ENCODE results near the gene KCNIP3.

The KCNIP3 gene

DNA sequence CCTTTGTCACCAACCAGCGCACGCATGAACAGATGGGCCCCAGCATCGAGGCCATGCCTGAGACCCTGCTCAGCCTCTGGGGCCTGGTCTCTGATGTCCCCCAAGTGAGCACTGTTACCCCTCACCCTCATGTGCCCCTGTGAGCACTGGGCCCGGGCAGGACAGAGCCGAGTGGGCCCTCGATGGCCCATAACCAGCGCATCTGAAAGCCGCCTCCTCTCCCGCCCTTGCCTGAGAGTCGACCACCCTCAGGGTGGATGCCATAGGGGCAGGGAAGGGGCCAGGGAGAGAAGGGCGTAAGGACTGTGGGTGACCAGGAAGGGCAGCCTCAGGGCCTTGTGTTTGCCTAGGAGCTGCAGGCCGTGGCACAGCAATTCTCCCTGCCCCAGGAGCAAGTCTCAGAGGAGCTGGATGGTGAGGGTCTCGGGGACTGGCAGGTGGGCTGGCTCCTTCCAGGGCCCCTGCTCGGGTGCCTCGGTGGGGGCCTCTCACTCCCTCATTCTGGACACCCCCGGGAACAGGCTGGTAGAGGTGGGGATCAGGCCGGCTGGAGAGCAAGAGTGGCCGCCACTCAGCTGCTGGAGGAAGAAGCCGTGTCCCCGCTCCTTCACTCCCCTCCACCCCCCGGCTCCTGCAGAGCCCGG, 20.8 kb upstream of the KCNIP3 start:
- no CpG with 5 or more reads among the region's 22 CpGs for WGBS (ENCODE audit: extremely low coverage, insufficient coverage, low lambda C conversion rate)
- Histone ChIP-seq H3K4ac (ENCODE audit: low read depth, low read length) (no peak overlapping the region), H3K4me2 (ENCODE audit: low read length) (no peak overlapping the region), H3K27ac (ENCODE audit: low read depth, low read length) (no peak overlapping the region), H2BK5ac (ENCODE audit: low read length) (no peak overlapping the region), H3K36me3 (ENCODE audit: control insufficient read depth, insufficient read depth, low read length) (no peaks in the 10 kb centered on the region), H2BK15ac (replicated peaks; ENCODE audit: low read depth) (no peak overlapping the region), H3K79me2 (ENCODE audit: control insufficient read depth, insufficient read depth, low read length) (no peaks in the 10 kb centered on the region), H3K79me1 (ENCODE audit: low read length) (no peaks in the 10 kb centered on the region), H2BK120ac (ENCODE audit: low read depth, low read length) (no peak overlapping the region), H3K4me3 (ENCODE audit: low read length) (no peak overlapping the region), H3K23ac (ENCODE audit: low read length) (no peak overlapping the region), H3K18ac (ENCODE audit: low read length) (no peak overlapping the region), H3K9ac (ENCODE audit: low read length) (no peak overlapping the region), H4K5ac (ENCODE audit: low read length) (no peak overlapping the region), H4K8ac (ENCODE audit: low read depth, low read length) (no peak overlapping the region), H3K4me1 (ENCODE audit: control insufficient read depth, low read depth, low read length) (peaks cover 5% of the 10 kb centered on the region), H3K56ac (ENCODE audit: low read length) (no peak overlapping the region), H2AK5ac (ENCODE audit: low read length) (no peak overlapping the region), H3K27me3 (ENCODE audit: insufficient read depth, low read length, poor library complexity) (no peaks in the 10 kb centered on the region)
- no peak for DNase-seq

DNA sequence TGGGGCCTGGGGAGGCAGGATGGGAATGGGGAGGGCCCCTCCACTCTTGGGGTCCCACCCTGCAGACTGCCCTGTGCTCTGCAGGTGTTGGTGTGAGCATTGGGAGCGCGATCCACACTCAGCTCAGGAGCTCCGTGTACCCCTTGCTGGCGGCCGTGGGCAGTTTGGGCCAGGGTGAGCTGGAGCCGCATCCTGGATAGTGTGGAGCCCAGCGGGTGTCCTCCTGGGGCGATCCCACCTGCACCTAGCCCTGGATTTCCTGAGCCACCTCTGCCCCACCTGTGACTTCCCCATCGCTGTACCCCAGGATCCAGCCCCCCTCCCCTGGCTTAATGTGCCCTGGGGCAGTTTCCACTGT, 20.3 kb upstream of the KCNIP3 start:
- Histone ChIP-seq H3K4ac (ENCODE audit: low read depth, low read length) (no peak overlapping the region), H4K8ac (ENCODE audit: low read depth, low read length) (no peak overlapping the region), H4K5ac (ENCODE audit: low read length) (no peak overlapping the region), H3K79me1 (ENCODE audit: low read length) (no peaks in the 10 kb centered on the region), H2BK120ac (ENCODE audit: low read depth, low read length) (no peak overlapping the region), H3K18ac (ENCODE audit: low read length) (no peak overlapping the region), H3K4me3 (ENCODE audit: low read length) (no peak overlapping the region), H3K23ac (ENCODE audit: low read length) (no peak overlapping the region), H3K4me2 (ENCODE audit: low read length) (no peak overlapping the region), H2AK5ac (ENCODE audit: low read length) (no peak overlapping the region), H3K36me3 (ENCODE audit: control insufficient read depth, insufficient read depth, low read length) (no peaks in the 10 kb centered on the region), H3K27me3 (ENCODE audit: insufficient read depth, low read length, poor library complexity) (no peaks in the 10 kb centered on the region), H3K4me1 (ENCODE audit: control insufficient read depth, low read depth, low read length) (peaks cover 5% of the 10 kb centered on the region), H2BK5ac (ENCODE audit: low read length) (no peak overlapping the region), H3K9ac (ENCODE audit: low read length) (no peak overlapping the region), H2BK15ac (replicated peaks; ENCODE audit: low read depth) (no peak overlapping the region), H3K79me2 (ENCODE audit: control insufficient read depth, insufficient read depth, low read length) (no peaks in the 10 kb centered on the region), H3K27ac (ENCODE audit: low read depth, low read length) (no peak overlapping the region), H3K56ac (ENCODE audit: low read length) (no peak overlapping the region)
- no peak for DNase-seq
- WGBS (ENCODE audit: extremely low coverage, insufficient coverage, low lambda C conversion rate) = no CpG with 5 or more reads among the region's 9 CpGs

DNA sequence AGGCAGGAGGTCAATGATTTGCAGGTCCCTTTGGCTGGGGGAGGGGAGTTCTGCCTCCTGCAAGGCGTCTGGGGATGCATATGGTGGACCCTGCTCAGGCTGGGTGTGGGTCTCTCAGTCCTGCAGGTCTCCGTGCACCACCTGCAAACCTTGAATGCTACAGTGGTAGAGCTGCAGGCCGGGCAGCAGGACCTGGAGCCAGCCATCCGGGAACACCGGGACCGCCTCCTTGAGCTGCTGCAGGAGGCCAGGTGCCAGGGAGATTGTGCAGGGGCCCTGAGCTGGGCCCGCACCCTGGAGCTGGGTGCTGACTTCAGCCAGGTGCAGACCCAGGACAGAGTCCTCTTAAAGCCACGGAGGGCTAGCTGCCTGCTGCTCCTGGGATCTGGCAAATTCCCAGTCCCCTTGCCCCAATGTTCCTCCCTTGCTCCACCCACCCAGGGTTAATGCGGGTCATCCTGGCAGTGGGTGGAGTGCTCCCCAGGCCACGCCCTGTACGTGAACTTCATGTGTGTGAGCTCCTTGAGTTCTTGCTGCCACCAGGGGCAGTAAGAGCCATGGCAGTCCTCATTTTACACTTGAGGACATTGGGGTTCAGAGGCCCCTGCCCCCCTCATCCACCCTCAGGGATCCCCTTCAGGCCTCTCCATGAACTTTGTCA, 19.8 kb upstream of the KCNIP3 start:
- Histone ChIP-seq H2BK15ac (replicated peaks; ENCODE audit: low read depth) (no peak overlapping the region), H4K5ac (ENCODE audit: low read length) (no peak overlapping the region), H4K8ac (ENCODE audit: low read depth, low read length) (no peak overlapping the region), H3K9ac (ENCODE audit: low read length) (no peak overlapping the region), H3K4ac (ENCODE audit: low read depth, low read length) (no peak overlapping the region), H2AK5ac (ENCODE audit: low read length) (no peak overlapping the region), H3K79me2 (ENCODE audit: control insufficient read depth, insufficient read depth, low read length) (no peaks in the 10 kb centered on the region), H3K27me3 (ENCODE audit: insufficient read depth, low read length, poor library complexity) (no peaks in the 10 kb centered on the region), H3K79me1 (ENCODE audit: low read length) (no peaks in the 10 kb centered on the region), H3K18ac (ENCODE audit: low read length) (no peak overlapping the region), H3K4me3 (ENCODE audit: low read length) (no peak overlapping the region), H2BK5ac (ENCODE audit: low read length) (no peak overlapping the region), H3K4me2 (ENCODE audit: low read length) (no peak overlapping the region), H2BK120ac (ENCODE audit: low read depth, low read length) (no peak overlapping the region), H3K36me3 (ENCODE audit: control insufficient read depth, insufficient read depth, low read length) (no peaks in the 10 kb centered on the region), H3K27ac (ENCODE audit: low read depth, low read length) (no peak overlapping the region), H3K56ac (ENCODE audit: low read length) (peak overlapping the region; percentile 25), H3K23ac (ENCODE audit: low read length) (no peak overlapping the region), H3K4me1 (ENCODE audit: control insufficient read depth, low read depth, low read length) (peaks cover 5% of the 10 kb centered on the region)
- peak; percentile 68 for DNase-seq
- WGBS (ENCODE audit: extremely low coverage, insufficient coverage, low lambda C conversion rate) = no CpG with 5 or more reads among the region's 11 CpGs

DNA sequence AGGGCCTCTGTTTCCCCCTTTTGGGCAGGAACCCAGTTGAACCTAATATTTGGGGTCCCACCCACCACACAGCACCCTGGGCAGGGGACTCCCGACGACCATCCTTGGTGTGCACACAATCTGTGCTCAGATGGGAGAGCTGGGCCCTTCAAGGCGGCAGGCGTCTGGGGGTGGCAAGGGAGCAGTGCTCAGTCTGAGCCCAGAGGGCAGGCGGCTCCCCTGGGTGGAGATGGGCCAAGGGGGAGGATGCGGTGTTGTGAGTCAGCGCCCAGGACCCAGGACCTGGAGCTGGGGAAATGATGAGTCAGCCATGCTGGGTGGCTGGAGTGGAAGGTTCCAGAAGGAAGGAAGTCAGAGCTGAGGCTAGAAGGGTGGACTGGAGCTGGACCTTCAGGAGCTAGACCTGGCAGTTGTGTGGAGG, 19.1 kb upstream of the KCNIP3 start:
- H4K5ac ChIP-seq (ENCODE audit: low read length) = no peak overlapping the region
- no peak overlapping the region for H3K27ac ChIP-seq (ENCODE audit: low read depth, low read length)
- H3K4me1 ChIP-seq (ENCODE audit: control insufficient read depth, low read depth, low read length) = peaks cover 5% of the 10 kb centered on the region
- no peak overlapping the region for H3K4me2 ChIP-seq (ENCODE audit: low read length)
- no peak overlapping the region for H4K8ac ChIP-seq (ENCODE audit: low read depth, low read length)
- no peak overlapping the region for H3K4ac ChIP-seq (ENCODE audit: low read depth, low read length)
- H3K9ac ChIP-seq (ENCODE audit: low read length) = no peak overlapping the region
- no CpG with 5 or more reads among the region's 7 CpGs for WGBS (ENCODE audit: extremely low coverage, insufficient coverage, low lambda C conversion rate)
- H3K27me3 ChIP-seq (ENCODE audit: insufficient read depth, low read length, poor library complexity) = no peaks in the 10 kb centered on the region
- H3K18ac ChIP-seq (ENCODE audit: low read length) = no peak overlapping the region
- no peak overlapping the region for H2BK15ac ChIP-seq (replicated peaks; ENCODE audit: low read depth)
- no peaks in the 10 kb centered on the region for H3K79me1 ChIP-seq (ENCODE audit: low read length)
- H2BK120ac ChIP-seq (ENCODE audit: low read depth, low read length) = no peak overlapping the region
- no peaks in the 10 kb centered on the region for H3K36me3 ChIP-seq (ENCODE audit: control insufficient read depth, insufficient read depth, low read length)
- no peaks in the 10 kb centered on the region for H3K79me2 ChIP-seq (ENCODE audit: control insufficient read depth, insufficient read depth, low read length)
- no peak overlapping the region for H3K4me3 ChIP-seq (ENCODE audit: low read length)
- no peak overlapping the region for H2AK5ac ChIP-seq (ENCODE audit: low read length)
- DNase-seq = no peak
- H3K56ac ChIP-seq (ENCODE audit: low read length) = no peak overlapping the region
- no peak overlapping the region for H3K23ac ChIP-seq (ENCODE audit: low read length)
- H2BK5ac ChIP-seq (ENCODE audit: low read length) = no peak overlapping the region

DNA sequence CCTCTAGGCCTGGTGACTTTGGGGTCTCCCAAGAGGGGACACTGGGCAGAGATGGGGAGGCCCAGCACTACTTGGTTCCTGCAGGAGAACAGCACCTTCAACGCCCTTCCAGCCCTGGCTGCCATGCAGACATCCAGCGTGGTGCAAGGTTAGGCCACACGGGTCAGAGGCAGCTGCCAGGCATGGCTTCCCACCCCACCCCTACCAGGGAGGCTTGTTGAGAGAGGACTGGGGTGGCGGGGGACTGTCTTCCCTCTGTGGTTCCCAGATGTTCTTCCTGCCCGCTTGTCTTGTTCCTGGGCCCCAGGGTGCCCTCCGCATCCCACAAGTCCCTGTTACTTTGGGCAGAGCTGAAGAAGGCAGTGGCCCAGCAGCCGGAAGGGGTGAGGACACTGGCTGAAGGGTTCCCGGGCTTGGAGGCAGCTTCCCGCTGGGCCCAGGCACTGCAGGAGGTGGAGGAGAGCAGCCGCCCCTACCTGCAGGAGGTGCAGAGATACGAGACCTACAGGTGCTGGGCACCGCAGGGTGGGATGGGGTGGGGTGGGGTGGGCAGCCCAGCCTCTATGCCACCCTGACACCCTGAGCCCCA, 18.4 kb upstream of the KCNIP3 start:
- Histone ChIP-seq H2AK5ac (ENCODE audit: low read length) (no peak overlapping the region), H4K5ac (ENCODE audit: low read length) (no peak overlapping the region), H3K9ac (ENCODE audit: low read length) (no peak overlapping the region), H2BK15ac (replicated peaks; ENCODE audit: low read depth) (no peak overlapping the region), H3K18ac (ENCODE audit: low read length) (no peak overlapping the region), H3K79me1 (ENCODE audit: low read length) (no peaks in the 10 kb centered on the region), H2BK5ac (ENCODE audit: low read length) (no peak overlapping the region), H3K23ac (ENCODE audit: low read length) (no peak overlapping the region), H3K56ac (ENCODE audit: low read length) (no peak overlapping the region), H3K4me1 (ENCODE audit: control insufficient read depth, low read depth, low read length) (peaks cover 2% of the 10 kb centered on the region), H3K36me3 (ENCODE audit: control insufficient read depth, insufficient read depth, low read length) (no peaks in the 10 kb centered on the region), H3K4ac (ENCODE audit: low read depth, low read length) (no peak overlapping the region), H3K4me2 (ENCODE audit: low read length) (no peak overlapping the region), H3K79me2 (ENCODE audit: control insufficient read depth, insufficient read depth, low read length) (no peaks in the 10 kb centered on the region), H4K8ac (ENCODE audit: low read depth, low read length) (no peak overlapping the region), H3K27ac (ENCODE audit: low read depth, low read length) (no peak overlapping the region), H3K27me3 (ENCODE audit: insufficient read depth, low read length, poor library complexity) (no peaks in the 10 kb centered on the region), H3K4me3 (ENCODE audit: low read length) (no peak overlapping the region), H2BK120ac (ENCODE audit: low read depth, low read length) (no peak overlapping the region)
- no peak for DNase-seq
- WGBS (ENCODE audit: extremely low coverage, insufficient coverage, low lambda C conversion rate) = no CpG with 5 or more reads among the region's 12 CpGs
